Stimulated activated CD4-positive, alpha-beta T cell treated with anti-CD3 and anti-CD28 coated beads, Interleukin-2, amount 100 ng/mL, for 4 hours (primary cell): Measurements from ENCODE around the gene RILPL1.

Source experiments
- DNase-seq: peaks from one replicate; pipeline ENCODE4 v3.0.0-alpha.2; 2020; ENCODE audit warnings: low read depth

Gene RILPL1

GRCh38 chr12:123428591-123428990 is 104.9 kb downstream of the RILPL1 start:
- DNase-seq = no peak

GRCh38 chr12:123427036-123427769 is 106.3 kb downstream of the RILPL1 start:
- no peak for DNase-seq

- DNase-seq = no peak
Observed at GRCh38 chr12:123421314-123421713, 112.2 kb downstream of the RILPL1 start.
